HCT116 (cell line): ENCODE measurements around the gene GIPC3. TPM values are rescaled to one million over a fixed set of nuclear protein-coding genes. Genes with fewer than 3 reads are reported as not detected.

Experiments
- ATAC-seq: fragments of 200-7000 bp; cut with Tn5 transposase; 2 replicates; pipeline ENCODE4 v1.9.1; 2020; ENCODE audit warnings: mild to moderate bottlenecking, moderate library complexity
- BruUV-seq: library from RNA; stranded (reverse); fragments of 400-500 nt; replicated peaks from 2 replicates; lab custom pipeline; 2021; lab: Mats Ljungman, UMichigan
- CTCF ChIA-PET: fragments of 300-600 bp; sonication (Branson Sonifier 250); formaldehyde crosslinking; loops from one replicate; lab custom pipeline; 2021; ENCODE audit warnings: antibody characterized with exemption; lab: Charles Lee
- POLR2A ChIA-PET: fragments of 300-600, 350-600 bp; sonication (Branson Sonifier 250); formaldehyde crosslinking; loops from one replicate; lab custom pipeline; 2021; ENCODE audit warnings: antibody characterized with exemption; lab: Charles Lee
- RAD21 ChIA-PET, 2 experiments: fragments of 300-600 bp; sonication (Branson Sonifier 250); formaldehyde crosslinking; loops; one replicate each; lab custom pipeline; 2023; ENCODE audit warnings: low total read pairs in 2 of 2; ENCODE audit not compliant: uncharacterized antibody in 2 of 2, unreplicated experiment in 2 of 2, low non-redundant PET in 1 of 2; lab: Charles Lee
- DNase-seq: peaks from one replicate; pipeline ENCODE4 v3.0.0-alpha.2; 2010; ENCODE audit warnings: low read depth, low spot score
- H2AFZ ChIP-seq: fragments of 200-600 bp; shearing (Covaris generic), sonication (generic); 2 replicates; pipeline ENCODE4 v1.6.1; 2017; ENCODE audit warnings: low read depth, mixed run types, mixed read lengths, antibody characterized with exemption, low read length; ENCODE audit not compliant: poor library complexity, severe bottlenecking
- H3K27ac ChIP-seq: 2 replicates; pipeline ENCODE4 v1.5.1; 2012; ENCODE audit warnings: low read depth, low read length
- H3K27me3 ChIP-seq: fragments of 200-600 bp; sonication (generic); 2 replicates; pipeline ENCODE4 v1.6.1; 2016; ENCODE audit warnings: mixed run types, low read length, mixed read lengths; ENCODE audit not compliant: insufficient read depth
- H3K36me3 ChIP-seq, 2 experiments: fragments of 200-500 bp in 1 of 2; fragments of 200-600 bp in 1 of 2; sonication (Bioruptor generic) in 1 of 2; sonication (generic) in 1 of 2; 2 replicates each; pipeline versions ENCODE4 v1.5.1 to v1.6.1; 2014 to 2016; ENCODE audit warnings: low read length in 2 of 2, inconsistent platforms in 1 of 2, mixed read lengths in 1 of 2, mixed run types in 1 of 2; ENCODE audit not compliant: insufficient read depth in 2 of 2, control insufficient read depth in 1 of 2
- H3K4me1 ChIP-seq, 2 experiments: fragments of 200-600 bp in 1 of 2; sonication (generic) in 1 of 2; 2 replicates each; pipeline versions ENCODE4 v1.5.1 to v1.6.1; 2012 to 2017; ENCODE audit warnings: low read length in 2 of 2, inconsistent platforms in 1 of 2, mild to moderate bottlenecking in 1 of 2, mixed read lengths in 1 of 2, mixed run types in 1 of 2, moderate library complexity in 1 of 2; ENCODE audit not compliant: insufficient read depth in 2 of 2, control insufficient read depth in 1 of 2
- H3K4me2 ChIP-seq: fragments of 200-600 bp; sonication (generic); 2 replicates; pipeline ENCODE4 v1.6.1; 2017; ENCODE audit warnings: mixed run types, low read length, mixed read lengths
- H3K4me3 ChIP-seq, 2 experiments: fragments of 200-600 bp in 1 of 2; sonication (generic) in 1 of 2; replicated peaks in 1 of 2; 2 replicates each; pipeline ENCODE4 v1.5.1; 2011 to 2016; ENCODE audit warnings: low read length in 2 of 2, control low read depth in 1 of 2, low read depth in 1 of 2, mild to moderate bottlenecking in 1 of 2, mixed read lengths in 1 of 2, mixed run types in 1 of 2
- H3K79me2 ChIP-seq: fragments of 200-600 bp; sonication (generic); 2 replicates; pipeline ENCODE4 v1.6.1; 2017; ENCODE audit warnings: mild to moderate bottlenecking, mixed run types, low read length, moderate library complexity, mixed read lengths; ENCODE audit not compliant: insufficient read depth
- H3K9ac ChIP-seq: fragments of 200-600 bp; sonication (generic); 2 replicates; pipeline ENCODE4 v1.6.1; 2016; ENCODE audit warnings: low read length, mixed read lengths
- H3K9me2 ChIP-seq: fragments of 200-600 bp; sonication (generic), shearing (Covaris generic); 2 replicates; pipeline ENCODE4 v1.6.1; 2017; ENCODE audit warnings: mixed run types, mild to moderate bottlenecking, moderate library complexity; ENCODE audit not compliant: insufficient read depth
- H3K9me3 ChIP-seq, 2 experiments: fragments of 200-500 bp in 1 of 2; fragments of 200-600 bp in 1 of 2; sonication (Bioruptor generic) in 1 of 2; sonication (generic) in 1 of 2; 2 replicates each; pipeline ENCODE4 v1.6.1; 2014 to 2017; ENCODE audit warnings: low read length in 2 of 2, mixed read lengths in 2 of 2, inconsistent platforms in 1 of 2, low read depth in 1 of 2, mild to moderate bottlenecking in 1 of 2, mixed run types in 1 of 2, moderate library complexity in 1 of 2; ENCODE audit not compliant: control insufficient read depth in 1 of 2, insufficient read depth in 1 of 2
- H4K20me1 ChIP-seq: fragments of 200-600 bp; sonication (generic), shearing (Covaris generic); 2 replicates; pipeline ENCODE4 v1.6.1; 2017; ENCODE audit warnings: mixed run types, mild to moderate bottlenecking, moderate library complexity; ENCODE audit not compliant: insufficient read depth
- ATF3 ChIP-seq: IDR thresholded peaks from 2 replicates; pipeline ENCODE4 v1.6.1; 2012
- CEBPB ChIP-seq: IDR thresholded peaks from 2 replicates; pipeline ENCODE4 v1.6.1; 2012; ENCODE audit warnings: low read depth
- CTCF ChIP-seq, 3 experiments: fragments of 200-600 bp in 1 of 3; sonication (generic) in 1 of 3; IDR thresholded peaks in 2 of 3; conservative IDR thresholded peaks in 1 of 3; 2 replicates each; pipeline ENCODE4 v1.5.1; 2012 to 2017; ENCODE audit warnings: low read depth in 2 of 3, low read length in 2 of 3, antibody characterized with exemption in 1 of 3, borderline replicate concordance in 1 of 3, control low read depth in 1 of 3, mild to moderate bottlenecking in 1 of 3, mixed read lengths in 1 of 3, mixed run types in 1 of 3, moderate library complexity in 1 of 3; ENCODE audit not compliant: insufficient read depth in 1 of 3
- EGR1 ChIP-seq: IDR thresholded peaks from 2 replicates; pipeline ENCODE4 v1.6.1; 2012; ENCODE audit warnings: low read depth
- FOSL1 ChIP-seq: IDR thresholded peaks from 2 replicates; pipeline ENCODE4 v1.6.1; 2012; ENCODE audit warnings: low read depth
- REST ChIP-seq: IDR thresholded peaks from 2 replicates; pipeline ENCODE4 v1.6.1; 2012; ENCODE audit warnings: low read depth
- SP1 ChIP-seq: IDR thresholded peaks from 2 replicates; pipeline ENCODE4 v1.6.1; 2012; ENCODE audit warnings: low read depth
- SRF ChIP-seq: IDR thresholded peaks from 2 replicates; pipeline ENCODE4 v1.6.1; 2012; ENCODE audit warnings: low read depth
- ZBTB33 ChIP-seq: IDR thresholded peaks from 2 replicates; pipeline ENCODE4 v1.6.1; 2011; ENCODE audit warnings: mild to moderate bottlenecking, low read length, moderate library complexity; ENCODE audit not compliant: insufficient replicate concordance; ENCODE audit errors: extremely low read depth
- intact Hi-C: fragments of 100-400 bp; cut with micrococcal nuclease; formaldehyde crosslinking; loops from 2 replicates; pipeline ENCODE4 v1.10.0; 2022
- total RNA-seq: library from RNA; stranded (reverse); gene quantifications from one replicate; pipeline ENCODE4 v1.2.1, GENCODE V29; 2021; ENCODE audit not compliant: unreplicated experiment

The GIPC3 gene
- total RNA-seq, 1 experiment from 2014 or later = not detected

- BruUV-seq = no TSS peak
- Histone ChIP-seq H2AFZ (no peak overlapping the region), H3K9ac (no peak overlapping the region), H4K20me1 (no peaks in the 10 kb centered on the region), H3K27me3 (no peaks in the 10 kb centered on the region), H3K79me2 (peaks cover 6% of the 10 kb centered on the region; the same call in 1 of the 2 replicates), H3K9me3 (no peaks in the 10 kb centered on the region), H3K36me3 (peaks cover 0 to 5% of the 10 kb centered on the region in 2 experiments; a peak in 2 of 4 replicates), H3K4me3 (no peak overlapping the region), H3K4me2 (no peak overlapping the region), H3K4me1 (no peaks in the 10 kb centered on the region), H3K27ac (no peak overlapping the region), H3K9me2 (no peaks in the 10 kb centered on the region)
- RAD21 ChIA-PET = no interaction called here
- ATAC-seq (no peak), DNase-seq (no peak)
- POLR2A ChIA-PET = no interaction called here
- TF ChIP-seq CTCF (IDR thresholded peaks at IDR 0.05 in 2 of 3, conservative IDR thresholded peaks at IDR 0.05 in 1 of 3; ENCODE audit: borderline replicate concordance in 1 of 3, insufficient read depth in 1 of 3, low read depth in 2 of 3, low read length in 2 of 3) (peak in 1 of 3 experiments; percentile 5; a peak in 1 of 6 replicates), FOSL1 (no peak)
- intact Hi-C loops = loop anchor here (1.0 kb wide), 1 partner anchor 33 kb away; no protein-coding TSS in a partner anchor
- CTCF ChIA-PET = no interaction called here
Observed at GRCh38 chr19:3618811-3619630, 33.7 kb downstream of the GIPC3 start.

- Histone ChIP-seq H2AFZ (no peak overlapping the region), H4K20me1 (no peaks in the 10 kb centered on the region), H3K9ac (no peak overlapping the region), H3K36me3 (peaks cover 0 to 5% of the 10 kb centered on the region in 2 experiments; a peak in 2 of 4 replicates), H3K9me2 (no peaks in the 10 kb centered on the region), H3K9me3 (no peaks in the 10 kb centered on the region), H3K4me3 (no peak overlapping the region), H3K4me2 (no peak overlapping the region), H3K79me2 (peaks cover 12% of the 10 kb centered on the region), H3K27ac (no peak overlapping the region), H3K4me1 (no peaks in the 10 kb centered on the region; a peak in 2 of 4 replicates), H3K27me3 (no peaks in the 10 kb centered on the region)
- ATAC-seq (no peak), DNase-seq (no peak)
- ChIA-PET CTCF (no interaction called here), RAD21 (no interaction called here), POLR2A (no interaction called here)
- TF ChIP-seq CEBPB (no peak), SP1 (no peak), ATF3 (no peak), REST (no peak), SRF (no peak), EGR1 (no peak), ZBTB33 (no peak)
- intact Hi-C loops = no loop called here
- no TSS peak for BruUV-seq
Observed at GRCh38 chr19:3619631-3620012, 34.3 kb downstream of the GIPC3 start.
